Measurements from ENCODE around the gene RASGRF2.

DNA sequence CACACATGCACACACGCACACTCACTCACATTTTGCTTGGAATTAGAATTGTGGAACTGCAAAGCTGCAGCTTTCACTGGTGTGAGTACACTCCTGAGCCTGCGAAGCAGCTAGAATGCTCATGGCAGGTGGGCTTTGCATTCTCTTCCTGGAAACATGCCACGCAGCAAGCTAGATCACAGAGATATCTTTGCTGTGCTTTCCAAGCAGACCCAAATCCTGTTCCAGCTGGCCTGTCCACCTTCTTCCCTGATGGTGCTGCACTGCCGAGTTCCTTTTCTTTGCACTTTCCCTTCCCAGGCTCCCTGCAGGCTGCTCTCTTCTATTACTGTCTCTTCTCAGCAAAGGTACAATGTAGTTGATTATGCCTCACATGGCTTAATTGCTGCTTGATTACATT lies 180.3 kb downstream of the RASGRF2 start:
- no peak for TF ChIP-seq POLR2A (IDR thresholded peaks at IDR 0.05)
- TF ChIP-seq POLR2AphosphoS5 (IDR thresholded peaks at IDR 0.05): no peak
- TF ChIP-seq, protein P1, sequence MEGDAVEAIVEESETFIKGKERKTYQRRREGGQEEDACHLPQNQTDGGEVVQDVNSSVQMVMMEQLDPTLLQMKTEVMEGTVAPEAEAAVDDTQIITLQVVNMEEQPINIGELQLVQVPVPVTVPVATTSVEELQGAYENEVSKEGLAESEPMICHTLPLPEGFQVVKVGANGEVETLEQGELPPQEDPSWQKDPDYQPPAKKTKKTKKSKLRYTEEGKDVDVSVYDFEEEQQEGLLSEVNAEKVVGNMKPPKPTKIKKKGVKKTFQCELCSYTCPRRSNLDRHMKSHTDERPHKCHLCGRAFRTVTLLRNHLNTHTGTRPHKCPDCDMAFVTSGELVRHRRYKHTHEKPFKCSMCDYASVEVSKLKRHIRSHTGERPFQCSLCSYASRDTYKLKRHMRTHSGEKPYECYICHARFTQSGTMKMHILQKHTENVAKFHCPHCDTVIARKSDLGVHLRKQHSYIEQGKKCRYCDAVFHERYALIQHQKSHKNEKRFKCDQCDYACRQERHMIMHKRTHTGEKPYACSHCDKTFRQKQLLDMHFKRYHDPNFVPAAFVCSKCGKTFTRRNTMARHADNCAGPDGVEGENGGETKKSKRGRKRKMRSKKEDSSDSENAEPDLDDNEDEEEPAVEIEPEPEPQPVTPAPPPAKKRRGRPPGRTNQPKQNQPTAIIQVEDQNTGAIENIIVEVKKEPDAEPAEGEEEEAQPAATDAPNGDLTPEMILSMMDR (IDR thresholded peaks at IDR 0.05): no peak

All from transverse colon (tissue), 4 donors.